Thoracic aorta (tissue), 2 donors: ENCODE data around the gene SLC6A7. TPM values are rescaled to one million over a fixed set of nuclear protein-coding genes. Genes with fewer than 3 reads are reported as not detected.

ENCODE experiments used
- ATAC-seq: fragments of 150-250 bp; one replicate; pipeline ENCODE4 v1.8.0; 2017; ENCODE audit warnings: low read depth; ENCODE audit not compliant: insufficient number of reproducible peaks, low FRiP score
- DNase-seq: peaks from one replicate; pipeline ENCODE4 v3.0.0-alpha.2; 2020; ENCODE audit warnings: low spot score
- H3K27ac ChIP-seq, 2 donors: fragments of 200-600 bp; sonication (generic); 1 replicate in 1 of 2; 2 replicates in 1 of 2; pipeline ENCODE4 v1.5.1; 2016; ENCODE audit warnings: mild to moderate bottlenecking in 2 of 2, moderate library complexity in 2 of 2
- H3K27me3 ChIP-seq: fragments of 200-600 bp; sonication (generic); replicated peaks from 2 replicates; pipeline ENCODE4 v1.6.0; 2016; ENCODE audit warnings: mild to moderate bottlenecking; ENCODE audit not compliant: insufficient read depth
- H3K36me3 ChIP-seq: fragments of 200-600 bp; sonication (generic); one replicate; pipeline ENCODE4 v1.5.1; 2016
- H3K4me1 ChIP-seq, 2 donors: fragments of 200-600 bp; sonication (generic); 1 replicate in 1 of 2; 2 replicates in 1 of 2; pipeline versions ENCODE4 v1.5.1 to v1.6.0; 2016; ENCODE audit warnings: low read depth in 2 of 2, mild to moderate bottlenecking in 1 of 2; ENCODE audit not compliant: control insufficient read depth in 1 of 2
- H3K4me3 ChIP-seq: fragments of 200-600 bp; sonication (generic); 2 replicates; pipeline ENCODE4 v1.5.1; 2016; ENCODE audit warnings: mild to moderate bottlenecking
- H3K9me3 ChIP-seq: fragments of 200-600 bp; sonication (generic); 2 replicates; pipeline ENCODE4 v1.5.1; 2016
- CTCF ChIP-seq: fragments of 200-600 bp; sonication (generic); IDR thresholded peaks from one replicate; pipeline ENCODE4 v1.5.1; 2019; ENCODE audit warnings: antibody characterized with exemption
- total RNA-seq, 2 donors: library from RNA; depleted of rRNA; stranded (reverse); fragments of >200 nt; gene quantifications; one replicate each; pipeline versions ENCODE4 v1.1.0 to v1.2.3, GENCODE V29; 2016

SLC6A7 gene
- total RNA-seq, 2 donors from 2014 or later: not detected

GRCh38 chr5:150257424-150257823, 67.6 kb downstream of the SLC6A7 start:
- Histone ChIP-seq H3K27me3 (no peaks in the 10 kb centered on the region), H3K36me3 (no peaks in the 10 kb centered on the region), H3K4me1 (no peaks in the 10 kb centered on the region), H3K27ac (no peak overlapping the region), H3K9me3 (no peaks in the 10 kb centered on the region), H3K4me3 (no peak overlapping the region)
- no peak for TF ChIP-seq CTCF
- ATAC-seq (no peak), DNase-seq (no peak)

GRCh38 chr5:150258130-150258529, 68.3 kb downstream of the SLC6A7 start:
- Histone ChIP-seq H3K4me1 (no peaks in the 10 kb centered on the region), H3K27me3 (no peaks in the 10 kb centered on the region), H3K27ac (no peak overlapping the region), H3K4me3 (no peak overlapping the region), H3K9me3 (no peaks in the 10 kb centered on the region), H3K36me3 (no peaks in the 10 kb centered on the region)
- no peak for TF ChIP-seq CTCF
- ATAC-seq: no peak
- DNase-seq: no peak

Other genes starting within 250 kb of the SLC6A7 start
- gene PDE6A, start 245.3 kb upstream of the SLC6A7 start, total RNA-seq: not detected
- gene SLC26A2, start 229.3 kb upstream of the SLC6A7 start, total RNA-seq: 10 to 100 TPM; 16.9 to 32.0 TPM
- gene TIGD6, start 189.4 kb upstream of the SLC6A7 start, total RNA-seq: 10 to 100 TPM in 1 of 2 donors, 1 to 10 TPM in 1; 3.4 to 10.0 TPM
- 10 to 100 TPM; 49.2 to 50.1 TPM for gene HMGXB3, start 189.3 kb upstream of the SLC6A7 start, total RNA-seq
- 10 to 100 TPM; 76.3 to 98.6 TPM for gene CSF1R, start 103.5 kb upstream of the SLC6A7 start, total RNA-seq
- 100 to 1,000 TPM; 362 to 421 TPM for gene PDGFRB, start 34.2 kb upstream of the SLC6A7 start, total RNA-seq
- gene CDX1, start 23.3 kb upstream of the SLC6A7 start, total RNA-seq: not detected
- under 1 TPM in 1 of 2 donors, not detected in 1; 0.35 TPM for gene CAMK2A, start 99.7 kb downstream of the SLC6A7 start, total RNA-seq
- gene ARSI, start 112.8 kb downstream of the SLC6A7 start, total RNA-seq: 1 to 10 TPM in 1 of 2 donors, under 1 TPM in 1; 0.41 to 4.3 TPM
- 10 to 100 TPM; 23.4 to 47.0 TPM for gene TCOF1, start 167.6 kb downstream of the SLC6A7 start, total RNA-seq
- 1,000 to 10,000 TPM in 1 of 2 donors, 100 to 1,000 TPM in 1; 844 to 1,048 TPM for gene CD74, start 222.8 kb downstream of the SLC6A7 start, total RNA-seq